ENCODE results near the gene EFCAB14. TPM values are rescaled to one million over a fixed set of nuclear protein-coding genes. Genes with fewer than 3 reads are reported as not detected.
"Not testable (repeated sequence)": the region's sequence is repeated elsewhere in the genome, so short reads cannot be mapped to it uniquely, and the experiment has no call there.

The EFCAB14 gene
- total and polyA plus RNA-seq, 2 of the 4 experiments (the other 2 are of a cell fraction), result 28.6 to 43.0 TPM

DNA sequence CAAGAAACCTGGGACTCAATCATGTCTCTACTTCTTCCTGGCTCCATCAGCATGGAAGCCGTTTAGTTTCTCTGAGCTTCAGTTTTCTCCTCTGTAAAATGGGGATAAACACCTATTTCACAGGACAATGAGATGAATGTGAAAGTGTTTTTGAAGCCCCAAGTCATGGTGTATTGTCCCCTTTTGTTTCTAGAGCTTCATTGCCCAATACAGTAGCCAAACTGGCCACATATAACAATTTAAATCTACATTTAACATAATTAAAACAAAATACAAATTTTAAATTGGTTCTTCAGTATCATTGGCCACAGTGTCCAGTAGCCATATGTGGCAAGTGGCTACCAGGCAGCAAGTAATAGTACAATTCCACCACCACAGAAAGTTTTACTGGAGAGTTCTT lies 2.3 kb upstream of the EFCAB14 start (continued):
- TF ChIP-seq, protein P1, sequence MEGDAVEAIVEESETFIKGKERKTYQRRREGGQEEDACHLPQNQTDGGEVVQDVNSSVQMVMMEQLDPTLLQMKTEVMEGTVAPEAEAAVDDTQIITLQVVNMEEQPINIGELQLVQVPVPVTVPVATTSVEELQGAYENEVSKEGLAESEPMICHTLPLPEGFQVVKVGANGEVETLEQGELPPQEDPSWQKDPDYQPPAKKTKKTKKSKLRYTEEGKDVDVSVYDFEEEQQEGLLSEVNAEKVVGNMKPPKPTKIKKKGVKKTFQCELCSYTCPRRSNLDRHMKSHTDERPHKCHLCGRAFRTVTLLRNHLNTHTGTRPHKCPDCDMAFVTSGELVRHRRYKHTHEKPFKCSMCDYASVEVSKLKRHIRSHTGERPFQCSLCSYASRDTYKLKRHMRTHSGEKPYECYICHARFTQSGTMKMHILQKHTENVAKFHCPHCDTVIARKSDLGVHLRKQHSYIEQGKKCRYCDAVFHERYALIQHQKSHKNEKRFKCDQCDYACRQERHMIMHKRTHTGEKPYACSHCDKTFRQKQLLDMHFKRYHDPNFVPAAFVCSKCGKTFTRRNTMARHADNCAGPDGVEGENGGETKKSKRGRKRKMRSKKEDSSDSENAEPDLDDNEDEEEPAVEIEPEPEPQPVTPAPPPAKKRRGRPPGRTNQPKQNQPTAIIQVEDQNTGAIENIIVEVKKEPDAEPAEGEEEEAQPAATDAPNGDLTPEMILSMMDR (conservative IDR thresholded peaks at IDR 0.05; ENCODE audit: low read depth, low read length), result no peak

DNA sequence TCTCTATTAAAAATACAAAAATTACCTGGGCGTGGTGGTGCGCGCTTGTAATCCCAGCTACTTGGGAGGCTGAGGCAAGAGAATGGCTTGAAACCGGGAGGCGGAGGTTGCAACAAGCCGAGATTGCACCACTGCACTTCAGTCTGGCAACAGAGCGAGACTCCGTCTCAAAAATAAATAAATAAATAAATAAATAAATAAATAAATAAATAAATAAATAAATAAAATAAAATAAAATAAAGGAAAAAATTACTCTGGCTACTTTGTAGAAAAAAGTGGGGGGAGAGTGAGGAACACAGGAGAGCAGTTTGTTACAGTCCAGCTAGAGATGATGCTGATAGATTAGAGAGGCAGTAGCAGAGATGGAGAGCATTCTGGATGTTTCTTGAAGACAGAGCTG lies 1.4 kb upstream of the EFCAB14 start:
- peaks cover 10% of the 10 kb centered on the region for H3K4me1 ChIP-seq (ENCODE audit: control insufficient read depth, insufficient read depth, low read length)
- H2BK120ac ChIP-seq (ENCODE audit: low read depth, low read length); H2AK5ac ChIP-seq (ENCODE audit: low read depth, low read length); H2BK5ac ChIP-seq (ENCODE audit: low read depth, low read length, poor library complexity, severe bottlenecking); H3K9ac ChIP-seq (ENCODE audit: low read depth, low read length); DNase-seq; H2BK15ac ChIP-seq (ENCODE audit: low read depth, low read length); dilution Hi-C loops (cut with HindIII; ENCODE audit: low sequenced_read_pairs, unreplicated experiment); H3K27ac ChIP-seq (ENCODE audit: insufficient read depth, low read length); BruUV-seq (replicated peaks); H3K23ac ChIP-seq (ENCODE audit: low read depth, low read length); H4K8ac ChIP-seq (ENCODE audit: low read depth in 2 of 2, low read length in 2 of 2); ATAC-seq (ENCODE audit: low read depth); H3K4ac ChIP-seq (ENCODE audit: low read depth, low read length); H3K14ac ChIP-seq (replicated peaks; ENCODE audit: low read depth, low read length); H3K4me2 ChIP-seq (ENCODE audit: low read depth, low read length); H3K9me1 ChIP-seq (ENCODE audit: insufficient read depth, low read length); H3K36me3 ChIP-seq (ENCODE audit: control insufficient read depth, insufficient read depth, low read length); H3K9me3 ChIP-seq (ENCODE audit: control insufficient read depth, insufficient read depth, low read length); H3K56ac ChIP-seq (ENCODE audit: extremely low read depth, insufficient read depth, low read length); H4K91ac ChIP-seq (ENCODE audit: insufficient read depth, low read depth, low read length); H4K20me1 ChIP-seq (ENCODE audit: insufficient read depth, low read length); H2BK20ac ChIP-seq (ENCODE audit: low read depth, low read length); H2AFZ ChIP-seq (replicated peaks; ENCODE audit: low read length, poor library complexity); H2AK9ac ChIP-seq (replicated peaks; ENCODE audit: low read depth, low read length, poor library complexity); H3K4me3 ChIP-seq (ENCODE audit: insufficient read depth, low read depth, low read length); intact Hi-C loops (cut with micrococcal nuclease); H3K18ac ChIP-seq (ENCODE audit: low read depth, low read length); H4K5ac ChIP-seq (ENCODE audit: low read depth, low read length); POLR2A ChIA-PET (ENCODE audit: unreplicated experiment): not testable (repeated sequence)
- CTCF ChIA-PET, result interaction anchor here (0.5 to 1.0 kb wide), 2 partner anchors 16 kb away, joined by 3 to 4 read pairs; no protein-coding TSS in a partner anchor
- peaks cover 23 to 26% of the 10 kb centered on the region in 2 experiments for H3K79me1 ChIP-seq (ENCODE audit: low read depth in 1 of 2, low read length in 2 of 2)
- peaks cover 17% of the 10 kb centered on the region for H3K27me3 ChIP-seq (ENCODE audit: control insufficient read depth, insufficient read depth, low read length)
- in situ Hi-C loops (cut with MboI; ENCODE audit: low sequenced_read_pairs), result loop anchor here (25.0 kb wide), 1 partner anchor 308 kb away; no protein-coding TSS in a partner anchor
- whole genome bisulfite sequencing, 2 experiments (ENCODE audit: extremely low coverage in 2 of 2, insufficient read length in 1 of 2), result no CpG with 5 or more reads among the region's 8 CpGs

Data from IMR-90 (cell line).